HEK293T (cell line): ENCODE measurements around the gene ARFGEF3.

Experiments used
- ARNT ChIP-seq: fragments of 450-650 bp; IDR thresholded peaks from 2 replicates; pipeline ENCODE4 v1.6.1; 2017; ENCODE audit warnings: mild to moderate bottlenecking
- BHLHE40 ChIP-seq: fragments of 450-650 bp; IDR thresholded peaks from 2 replicates; pipeline ENCODE4 v1.6.1; 2016; ENCODE audit warnings: mild to moderate bottlenecking, moderate library complexity, borderline replicate concordance
- ELF4 ChIP-seq: fragments of 450-650 bp; IDR thresholded peaks from 2 replicates; pipeline ENCODE4 v1.6.1; 2017; ENCODE audit warnings: antibody characterized with exemption
- FOXK2 ChIP-seq: fragments of 450-650 bp; IDR thresholded peaks from 2 replicates; pipeline ENCODE4 v1.6.1; 2016; ENCODE audit warnings: mild to moderate bottlenecking
- FOXM1 ChIP-seq: fragments of 450-650 bp; IDR thresholded peaks from 2 replicates; pipeline ENCODE4 v1.6.1; 2017; ENCODE audit warnings: mild to moderate bottlenecking, borderline replicate concordance
- HDGF ChIP-seq: fragments of 450-650 bp; IDR thresholded peaks from 2 replicates; pipeline ENCODE4 v1.6.1; 2017; ENCODE audit warnings: antibody characterized with exemption, borderline replicate concordance
- L3MBTL2 ChIP-seq: fragments of 450-650 bp; conservative IDR thresholded peaks from 2 replicates; pipeline ENCODE4 v1.6.1; 2016; ENCODE audit warnings: mild to moderate bottlenecking
- LEF1 ChIP-seq: fragments of 450-650 bp; IDR thresholded peaks from 2 replicates; pipeline ENCODE4 v1.6.1; 2017; ENCODE audit warnings: mild to moderate bottlenecking, borderline replicate concordance
- NFRKB ChIP-seq: fragments of 450-650 bp; IDR thresholded peaks from 2 replicates; pipeline ENCODE4 v1.6.1; 2016; ENCODE audit warnings: mild to moderate bottlenecking, moderate library complexity
- SP1 ChIP-seq: fragments of 450-650 bp; IDR thresholded peaks from 2 replicates; pipeline ENCODE4 v1.6.1; 2017
- SUZ12 ChIP-seq: fragments of 450-650 bp; IDR thresholded peaks from 2 replicates; pipeline ENCODE4 v1.6.1; 2016; ENCODE audit warnings: mild to moderate bottlenecking
- TF ChIP-seq, protein P1 (sequence below): fragments of 450-650 bp; IDR thresholded peaks from 2 replicates; pipeline ENCODE4 v1.6.1; 2016

DNA sequence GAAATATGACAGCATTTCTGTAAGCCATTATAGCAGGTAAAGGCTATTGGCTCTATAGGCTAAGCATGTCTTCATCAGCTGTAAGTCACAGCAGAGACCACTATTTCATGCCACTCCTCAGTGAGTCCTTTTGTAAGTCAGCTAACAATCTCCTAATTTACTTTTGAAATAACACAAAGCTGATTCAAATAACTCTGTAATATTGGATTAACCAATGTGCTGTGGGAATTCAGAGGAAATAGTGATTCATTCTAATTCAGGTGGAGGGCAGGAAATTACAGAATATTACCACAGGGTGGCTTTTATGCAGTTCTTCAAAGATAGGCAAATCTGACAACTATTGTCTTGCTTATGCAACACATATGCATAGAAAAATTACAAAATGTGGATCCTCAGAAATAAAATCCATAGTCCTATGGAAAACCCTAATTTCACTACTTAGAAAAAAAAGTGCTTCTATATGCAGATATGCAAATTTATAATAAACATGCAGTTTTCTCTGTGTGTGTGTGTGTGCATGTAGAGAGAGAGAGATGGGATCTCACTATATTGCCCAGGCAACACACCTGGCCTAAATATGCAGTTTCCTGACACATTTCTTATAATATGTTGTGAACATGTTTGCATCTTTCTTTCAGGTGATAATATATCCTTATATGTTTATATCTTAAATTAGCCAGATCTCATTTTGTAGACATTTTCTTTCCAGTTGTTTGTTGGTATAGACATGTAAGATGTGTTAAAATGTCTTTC lies 211.1 kb downstream of the ARFGEF3 start:
- TF ChIP-seq HDGF = no peak
- no peak for TF ChIP-seq BHLHE40
- no peak for TF ChIP-seq FOXK2
- no peak for TF ChIP-seq LEF1
- TF ChIP-seq FOXM1 = no peak
- no peak for TF ChIP-seq SUZ12
- TF ChIP-seq, protein P1, sequence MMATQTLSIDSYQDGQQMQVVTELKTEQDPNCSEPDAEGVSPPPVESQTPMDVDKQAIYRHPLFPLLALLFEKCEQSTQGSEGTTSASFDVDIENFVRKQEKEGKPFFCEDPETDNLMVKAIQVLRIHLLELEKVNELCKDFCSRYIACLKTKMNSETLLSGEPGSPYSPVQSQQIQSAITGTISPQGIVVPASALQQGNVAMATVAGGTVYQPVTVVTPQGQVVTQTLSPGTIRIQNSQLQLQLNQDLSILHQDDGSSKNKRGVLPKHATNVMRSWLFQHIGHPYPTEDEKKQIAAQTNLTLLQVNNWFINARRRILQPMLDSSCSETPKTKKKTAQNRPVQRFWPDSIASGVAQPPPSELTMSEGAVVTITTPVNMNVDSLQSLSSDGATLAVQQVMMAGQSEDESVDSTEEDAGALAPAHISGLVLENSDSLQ = no peak
- TF ChIP-seq L3MBTL2 = no peak
- no peak for TF ChIP-seq SP1
- no peak for TF ChIP-seq NFRKB
- no peak for TF ChIP-seq ELF4
- no peak for TF ChIP-seq ARNT
